HEK293 (cell line): Measurements from ENCODE around the gene DDR2.

Experiments used
- CTCF ChIA-PET: fragments of 350-600 bp; formaldehyde crosslinking; extraction: SDS; loops from one replicate; lab custom pipeline; 2021; ENCODE audit warnings: antibody characterized with exemption; lab: Yijun Ruan, JAX
- POLR2A ChIA-PET: fragments of 300-600 bp; formaldehyde crosslinking; extraction: SDS; loops from one replicate; lab custom pipeline; 2020; ENCODE audit warnings: antibody characterized with exemption, inconsistent platforms; lab: Yijun Ruan, JAX
- H3K27ac ChIP-seq: fragments of 200-500 bp; sonication (Bioruptor generic); 2 replicates; pipeline ENCODE4 v1.5.1; 2014; ENCODE audit warnings: low read depth, low read length, control low read depth, inconsistent platforms; ENCODE audit errors: extremely low read depth
- H3K36me3 ChIP-seq, 2 experiments: fragments of 200-500 bp in 1 of 2; sonication (Bioruptor generic) in 1 of 2; 1 replicate in 1 of 2; 2 replicates in 1 of 2; pipeline ENCODE4 v1.5.1; 2014 to 2017; ENCODE audit warnings: inconsistent platforms in 2 of 2, low read length in 2 of 2; ENCODE audit not compliant: control insufficient read depth in 2 of 2, insufficient read depth in 1 of 2
- H3K4me1 ChIP-seq: fragments of 200-500 bp; sonication (Bioruptor generic); 2 replicates; pipeline ENCODE4 v1.5.1; 2014; ENCODE audit warnings: mild to moderate bottlenecking, low read length, inconsistent platforms; ENCODE audit not compliant: control insufficient read depth, insufficient read depth
- H3K4me3 ChIP-seq: 2 replicates; pipeline ENCODE4 v1.5.1; 2011; ENCODE audit warnings: low read depth, mild to moderate bottlenecking, control low read depth, low read length, moderate library complexity
- H3K9me3 ChIP-seq: fragments of 200-500 bp; sonication (Bioruptor generic); 2 replicates; pipeline ENCODE4 v1.5.1; 2014; ENCODE audit warnings: low read depth, low read length, inconsistent platforms; ENCODE audit not compliant: control insufficient read depth, insufficient read depth
- BCL11B ChIP-seq: fragments of 450-650 bp; formaldehyde crosslinking; IDR thresholded peaks from 2 replicates; pipeline ENCODE4 v1.5.1; 2016; ENCODE audit warnings: low read depth, missing biosample characterization, missing genetic modification characterization
- EGR2 ChIP-seq: fragments of 450-650 bp; formaldehyde crosslinking; IDR thresholded peaks from 2 replicates; pipeline ENCODE4 v1.5.1; 2016; ENCODE audit warnings: low read depth, missing biosample characterization, missing genetic modification characterization
- IKZF3 ChIP-seq: fragments of 450-650 bp; IDR thresholded peaks from 2 replicates; pipeline ENCODE4 v1.5.0; 2018; ENCODE audit warnings: missing biosample characterization, mild to moderate bottlenecking, missing genetic modification characterization, moderate library complexity
- PBX3 ChIP-seq: sonication (generic); formaldehyde crosslinking; IDR thresholded peaks from 2 replicates; pipeline ENCODE4 v1.8.1; 2022; ENCODE audit warnings: mild to moderate bottlenecking, moderate library complexity, missing genetic modification reagents
- PRDM1 ChIP-seq: fragments of 450-650 bp; formaldehyde crosslinking; IDR thresholded peaks from 2 replicates; pipeline ENCODE4; 2016; ENCODE audit warnings: missing biosample characterization, missing genetic modification characterization
- SP3 ChIP-seq: fragments of 450-650 bp; formaldehyde crosslinking; IDR thresholded peaks from 2 replicates; pipeline ENCODE4 v1.5.1; 2016; ENCODE audit warnings: missing biosample characterization, missing genetic modification characterization
- YY2 ChIP-seq: fragments of 450-650 bp; formaldehyde crosslinking; IDR thresholded peaks from 2 replicates; pipeline ENCODE4 v1.5.1; 2016; ENCODE audit warnings: missing biosample characterization, missing genetic modification characterization
- ZBTB7A ChIP-seq: fragments of 450-650 bp; formaldehyde crosslinking; IDR thresholded peaks from 2 replicates; pipeline ENCODE4 v1.5.1; 2016; ENCODE audit warnings: low read depth, missing biosample characterization, missing genetic modification characterization
- ZFHX2 ChIP-seq: fragments of 450-650 bp; formaldehyde crosslinking; conservative IDR thresholded peaks from 2 replicates; pipeline ENCODE4 v1.5.1; 2016; ENCODE audit warnings: missing biosample characterization, missing genetic modification characterization
- ZFP37 ChIP-seq: fragments of 450-650 bp; formaldehyde crosslinking; IDR thresholded peaks from 2 replicates; pipeline ENCODE4 v1.5.1; 2016; ENCODE audit warnings: missing biosample characterization, missing genetic modification characterization
- ZNF184 ChIP-seq: fragments of 450-650 bp; IDR thresholded peaks from 2 replicates; pipeline ENCODE4 v1.5.1; 2018; ENCODE audit warnings: missing biosample characterization, mild to moderate bottlenecking, missing genetic modification characterization
- ZNF202 ChIP-seq: fragments of 450-650 bp; formaldehyde crosslinking; IDR thresholded peaks from 2 replicates; pipeline ENCODE4 v1.5.1; 2016; ENCODE audit warnings: missing biosample characterization, missing genetic modification characterization, borderline replicate concordance
- ZNF423 ChIP-seq: fragments of 450-650 bp; formaldehyde crosslinking; IDR thresholded peaks from 2 replicates; pipeline ENCODE4 v1.5.1; 2016; ENCODE audit warnings: missing biosample characterization, missing genetic modification characterization
- ZNF426 ChIP-seq: fragments of 450-650 bp; formaldehyde crosslinking; IDR thresholded peaks from 2 replicates; pipeline ENCODE4 v1.5.1; 2017; ENCODE audit warnings: missing biosample characterization, missing genetic modification characterization, mild to moderate bottlenecking, inconsistent platforms, moderate library complexity
- ZNF473 ChIP-seq: fragments of 450-650 bp; formaldehyde crosslinking; IDR thresholded peaks from 2 replicates; pipeline ENCODE4 v1.5.1; 2017; ENCODE audit warnings: missing biosample characterization, missing genetic modification characterization
- ZNF501 ChIP-seq: fragments of 450-650 bp; formaldehyde crosslinking; IDR thresholded peaks from 2 replicates; pipeline ENCODE4 v1.5.1; 2016; ENCODE audit warnings: missing biosample characterization, missing genetic modification characterization
- ZNF513 ChIP-seq: fragments of 450-650 bp; IDR thresholded peaks from 2 replicates; pipeline ENCODE4 v1.5.1; 2018; ENCODE audit warnings: missing biosample characterization, missing genetic modification characterization
- ZNF596 ChIP-seq: fragments of 450-650 bp; IDR thresholded peaks from 2 replicates; pipeline ENCODE4 v1.5.0; 2018; ENCODE audit warnings: missing biosample characterization, mild to moderate bottlenecking, missing genetic modification characterization, moderate library complexity
- ZNF624 ChIP-seq: fragments of 450-650 bp; formaldehyde crosslinking; IDR thresholded peaks from 2 replicates; pipeline ENCODE4 v1.5.1; 2017; ENCODE audit warnings: missing biosample characterization, missing genetic modification characterization
- ZNF830 ChIP-seq: fragments of 450-650 bp; IDR thresholded peaks from 2 replicates; pipeline ENCODE4 v1.5.0; 2018; ENCODE audit warnings: missing biosample characterization, missing genetic modification characterization, low read depth, mild to moderate bottlenecking, moderate library complexity
- TF ChIP-seq, protein P1 (sequence below): fragments of 450-650 bp; formaldehyde crosslinking; IDR thresholded peaks from 2 replicates; pipeline ENCODE4 v1.5.1; 2016; ENCODE audit warnings: missing biosample characterization, missing genetic modification characterization, low read depth
- TF ChIP-seq, protein P2 (sequence below): fragments of 450-650 bp; formaldehyde crosslinking; IDR thresholded peaks from 2 replicates; pipeline ENCODE4 v1.5.1; 2016; ENCODE audit warnings: missing biosample characterization, missing genetic modification characterization, borderline replicate concordance
- TF ChIP-seq, protein P3 (sequence below): fragments of 450-650 bp; formaldehyde crosslinking; IDR thresholded peaks from 2 replicates; pipeline ENCODE4 v1.5.1; 2016; ENCODE audit warnings: missing biosample characterization, missing genetic modification characterization, borderline replicate concordance
- TF ChIP-seq, protein P4 (sequence below): fragments of 450-650 bp; formaldehyde crosslinking; IDR thresholded peaks from 2 replicates; pipeline ENCODE4 v1.5.1; 2016; ENCODE audit warnings: missing biosample characterization, missing genetic modification characterization

Gene DDR2

GRCh38 chr1:162722036-162722435 is 89.8 kb downstream of the DDR2 start:
- no peak overlapping the region for H3K4me3 ChIP-seq
- H3K9me3 ChIP-seq, result no peaks in the 10 kb centered on the region
- H3K36me3 ChIP-seq, result no peaks in the 10 kb centered on the region
- CTCF ChIA-PET, result interaction anchor here (0.7 kb wide), 1 partner anchor 31 kb away, joined by 3 read pairs; no protein-coding TSS in a partner anchor
- TF ChIP-seq ZBTB7A (tag by site-specific recombination) (no peak), IKZF3 (tag by site-specific recombination) (no peak), ZNF473 (tag by site-specific recombination) (no peak), YY2 (tag by site-specific recombination) (no peak), PBX3 (CRISPR knock-in tag) (no peak), ZNF624 (tag by site-specific recombination) (no peak), ZNF830 (tag by site-specific recombination) (no peak), ZNF202 (no peak), ZNF426 (tag by site-specific recombination) (no peak), PRDM1 (tag by site-specific recombination) (no peak)
- TF ChIP-seq, protein P1, sequence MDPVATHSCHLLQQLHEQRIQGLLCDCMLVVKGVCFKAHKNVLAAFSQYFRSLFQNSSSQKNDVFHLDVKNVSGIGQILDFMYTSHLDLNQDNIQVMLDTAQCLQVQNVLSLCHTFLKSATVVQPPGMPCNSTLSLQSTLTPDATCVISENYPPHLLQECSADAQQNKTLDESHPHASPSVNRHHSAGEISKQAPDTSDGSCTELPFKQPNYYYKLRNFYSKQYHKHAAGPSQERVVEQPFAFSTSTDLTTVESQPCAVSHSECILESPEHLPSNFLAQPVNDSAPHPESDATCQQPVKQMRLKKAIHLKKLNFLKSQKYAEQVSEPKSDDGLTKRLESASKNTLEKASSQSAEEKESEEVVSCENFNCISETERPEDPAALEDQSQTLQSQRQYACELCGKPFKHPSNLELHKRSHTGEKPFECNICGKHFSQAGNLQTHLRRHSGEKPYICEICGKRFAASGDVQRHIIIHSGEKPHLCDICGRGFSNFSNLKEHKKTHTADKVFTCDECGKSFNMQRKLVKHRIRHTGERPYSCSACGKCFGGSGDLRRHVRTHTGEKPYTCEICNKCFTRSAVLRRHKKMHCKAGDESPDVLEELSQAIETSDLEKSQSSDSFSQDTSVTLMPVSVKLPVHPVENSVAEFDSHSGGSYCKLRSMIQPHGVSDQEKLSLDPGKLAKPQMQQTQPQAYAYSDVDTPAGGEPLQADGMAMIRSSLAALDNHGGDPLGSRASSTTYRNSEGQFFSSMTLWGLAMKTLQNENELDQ (tag by site-specific recombination), result no peak
- TF ChIP-seq, protein P2, sequence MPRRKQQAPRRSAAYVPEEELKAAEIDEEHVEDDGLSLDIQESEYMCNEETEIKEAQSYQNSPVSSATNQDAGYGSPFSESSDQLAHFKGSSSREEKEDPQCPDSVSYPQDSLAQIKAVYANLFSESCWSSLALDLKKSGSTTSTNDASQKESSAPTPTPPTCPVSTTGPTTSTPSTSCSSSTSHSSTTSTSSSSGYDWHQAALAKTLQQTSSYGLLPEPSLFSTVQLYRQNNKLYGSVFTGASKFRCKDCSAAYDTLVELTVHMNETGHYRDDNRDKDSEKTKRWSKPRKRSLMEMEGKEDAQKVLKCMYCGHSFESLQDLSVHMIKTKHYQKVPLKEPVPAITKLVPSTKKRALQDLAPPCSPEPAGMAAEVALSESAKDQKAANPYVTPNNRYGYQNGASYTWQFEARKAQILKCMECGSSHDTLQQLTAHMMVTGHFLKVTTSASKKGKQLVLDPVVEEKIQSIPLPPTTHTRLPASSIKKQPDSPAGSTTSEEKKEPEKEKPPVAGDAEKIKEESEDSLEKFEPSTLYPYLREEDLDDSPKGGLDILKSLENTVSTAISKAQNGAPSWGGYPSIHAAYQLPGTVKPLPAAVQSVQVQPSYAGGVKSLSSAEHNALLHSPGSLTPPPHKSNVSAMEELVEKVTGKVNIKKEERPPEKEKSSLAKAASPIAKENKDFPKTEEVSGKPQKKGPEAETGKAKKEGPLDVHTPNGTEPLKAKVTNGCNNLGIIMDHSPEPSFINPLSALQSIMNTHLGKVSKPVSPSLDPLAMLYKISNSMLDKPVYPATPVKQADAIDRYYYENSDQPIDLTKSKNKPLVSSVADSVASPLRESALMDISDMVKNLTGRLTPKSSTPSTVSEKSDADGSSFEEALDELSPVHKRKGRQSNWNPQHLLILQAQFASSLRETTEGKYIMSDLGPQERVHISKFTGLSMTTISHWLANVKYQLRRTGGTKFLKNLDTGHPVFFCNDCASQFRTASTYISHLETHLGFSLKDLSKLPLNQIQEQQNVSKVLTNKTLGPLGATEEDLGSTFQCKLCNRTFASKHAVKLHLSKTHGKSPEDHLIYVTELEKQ, result no peak
- TF ChIP-seq, protein P3, sequence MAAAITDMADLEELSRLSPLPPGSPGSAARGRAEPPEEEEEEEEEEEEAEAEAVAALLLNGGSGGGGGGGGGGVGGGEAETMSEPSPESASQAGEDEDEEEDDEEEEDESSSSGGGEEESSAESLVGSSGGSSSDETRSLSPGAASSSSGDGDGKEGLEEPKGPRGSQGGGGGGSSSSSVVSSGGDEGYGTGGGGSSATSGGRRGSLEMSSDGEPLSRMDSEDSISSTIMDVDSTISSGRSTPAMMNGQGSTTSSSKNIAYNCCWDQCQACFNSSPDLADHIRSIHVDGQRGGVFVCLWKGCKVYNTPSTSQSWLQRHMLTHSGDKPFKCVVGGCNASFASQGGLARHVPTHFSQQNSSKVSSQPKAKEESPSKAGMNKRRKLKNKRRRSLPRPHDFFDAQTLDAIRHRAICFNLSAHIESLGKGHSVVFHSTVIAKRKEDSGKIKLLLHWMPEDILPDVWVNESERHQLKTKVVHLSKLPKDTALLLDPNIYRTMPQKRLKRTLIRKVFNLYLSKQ, result no peak
- TF ChIP-seq, protein P4, sequence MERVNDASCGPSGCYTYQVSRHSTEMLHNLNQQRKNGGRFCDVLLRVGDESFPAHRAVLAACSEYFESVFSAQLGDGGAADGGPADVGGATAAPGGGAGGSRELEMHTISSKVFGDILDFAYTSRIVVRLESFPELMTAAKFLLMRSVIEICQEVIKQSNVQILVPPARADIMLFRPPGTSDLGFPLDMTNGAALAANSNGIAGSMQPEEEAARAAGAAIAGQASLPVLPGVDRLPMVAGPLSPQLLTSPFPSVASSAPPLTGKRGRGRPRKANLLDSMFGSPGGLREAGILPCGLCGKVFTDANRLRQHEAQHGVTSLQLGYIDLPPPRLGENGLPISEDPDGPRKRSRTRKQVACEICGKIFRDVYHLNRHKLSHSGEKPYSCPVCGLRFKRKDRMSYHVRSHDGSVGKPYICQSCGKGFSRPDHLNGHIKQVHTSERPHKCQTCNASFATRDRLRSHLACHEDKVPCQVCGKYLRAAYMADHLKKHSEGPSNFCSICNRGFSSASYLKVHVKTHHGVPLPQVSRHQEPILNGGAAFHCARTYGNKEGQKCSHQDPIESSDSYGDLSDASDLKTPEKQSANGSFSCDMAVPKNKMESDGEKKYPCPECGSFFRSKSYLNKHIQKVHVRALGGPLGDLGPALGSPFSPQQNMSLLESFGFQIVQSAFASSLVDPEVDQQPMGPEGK (tag by site-specific recombination), result no peak
- H3K4me1 ChIP-seq, result no peaks in the 10 kb centered on the region
- no peak overlapping the region for H3K27ac ChIP-seq
- POLR2A ChIA-PET, result no interaction called here

GRCh38 chr1:162724583-162725120 is 92.4 kb downstream of the DDR2 start:
- H3K36me3 ChIP-seq, result no peaks in the 10 kb centered on the region
- TF ChIP-seq ZFHX2 (tag by site-specific recombination) (peak; percentile 80), ZNF596 (tag by site-specific recombination) (no peak), ZFP37 (tag by site-specific recombination) (no peak), SP3 (no peak), ZNF423 (no peak), ZNF501 (tag by site-specific recombination) (no peak), ZNF184 (tag by site-specific recombination) (no peak), ZNF624 (tag by site-specific recombination) (no peak), EGR2 (tag by site-specific recombination) (peak; percentile 64), BCL11B (no peak), ZNF513 (tag by site-specific recombination) (no peak)
- TF ChIP-seq, all 188 proteins: peak for 2
- Histone ChIP-seq H3K27ac (no peak overlapping the region), H3K4me1 (no peaks in the 10 kb centered on the region), H3K9me3 (no peaks in the 10 kb centered on the region), H3K4me3 (no peak overlapping the region)
- POLR2A ChIA-PET, result no interaction called here
- CTCF ChIA-PET, result interaction anchor here (0.6 kb wide), 1 partner anchor 21 kb away, joined by 3 read pairs; no protein-coding TSS in a partner anchor
